ENCODE data around the gene RELCH. TPM values are rescaled to one million over a fixed set of nuclear protein-coding genes. Genes with fewer than 3 reads are reported as not detected.
A peak's percentile ranks its signal among the peaks of the same experiment; 100 is the strongest.

The RELCH gene
- total RNA-seq, 1 experiment from 2014 or later = 22.6 TPM

- DNase-seq (ENCODE audit: low spot score) = no peak
These were observed 134.1 kb downstream of the RELCH start for GRCh38 chr18:62321201-62321600.

GRCh38 chr18:62323483-62324180 is 136.6 kb downstream of the RELCH start:
- DNase-seq (ENCODE audit: low spot score) = no peak

- DNase-seq (ENCODE audit: low spot score) = no peak
These were observed 137.2 kb downstream of the RELCH start for GRCh38 chr18:62324181-62324828.

- peak; percentile 48 for DNase-seq (ENCODE audit: low spot score)
These were observed 138.1 kb downstream of the RELCH start, which contains the start of gene TNFRSF11A for GRCh38 chr18:62324917-62325805. TNFRSF11A (plus strand) TSS chr18:62325310; CDS start chr18:62325353, 43 bp downstream.

GRCh38 chr18:62325806-62326645 is 139.0 kb downstream of the RELCH start:
- peak; percentile 21 for DNase-seq (ENCODE audit: low spot score)

GRCh38 chr18:62326646-62327348 is 139.7 kb downstream of the RELCH start:
- DNase-seq (ENCODE audit: low spot score) = no peak

- no peak for DNase-seq (ENCODE audit: low spot score)
These were observed 140.9 kb downstream of the RELCH start for GRCh38 chr18:62327977-62328376.

- DNase-seq (ENCODE audit: low spot score) = no peak
These were observed 141.8 kb downstream of the RELCH start for GRCh38 chr18:62328586-62329525.

GRCh38 chr18:62329691-62330454 is 142.8 kb downstream of the RELCH start:
- DNase-seq (ENCODE audit: low spot score) = peak; percentile 44

GRCh38 chr18:62330650-62331049 is 143.6 kb downstream of the RELCH start:
- DNase-seq (ENCODE audit: low spot score) = no peak

GRCh38 chr18:62331581-62332356 is 144.7 kb downstream of the RELCH start:
- no peak for DNase-seq (ENCODE audit: low spot score)

- no peak for DNase-seq (ENCODE audit: low spot score)
These were observed 145.4 kb downstream of the RELCH start for GRCh38 chr18:62332431-62332830.

- DNase-seq (ENCODE audit: low spot score) = no peak
These were observed 146.1 kb downstream of the RELCH start for GRCh38 chr18:62332964-62333695.

- DNase-seq (ENCODE audit: low spot score) = no peak
These were observed 147.1 kb downstream of the RELCH start for GRCh38 chr18:62334120-62334519.

GRCh38 chr18:62335494-62335893 is 148.4 kb downstream of the RELCH start:
- no peak for DNase-seq (ENCODE audit: low spot score)

- no peak for DNase-seq (ENCODE audit: low spot score)
These were observed 149.6 kb downstream of the RELCH start for GRCh38 chr18:62336618-62337017.

GRCh38 chr18:62337336-62337735 is 150.3 kb downstream of the RELCH start:
- DNase-seq (ENCODE audit: low spot score) = no peak

Measured in HT-29 (cell line).